HG02981 (cell line): Measurements from ENCODE around the gene ERAL1.
"Not testable (repeated sequence)": the region's sequence is repeated elsewhere in the genome, so short reads cannot be mapped to it uniquely, and the experiment has no call there.

Experiments
- ATAC-seq: cut with Tn5 transposase; IDR thresholded peaks from one replicate; pipeline ENCODE4 v1.9.1; 2021; ENCODE audit warnings: mild to moderate bottlenecking, moderate library complexity; ENCODE audit not compliant: unreplicated experiment

ERAL1 gene

DNA sequence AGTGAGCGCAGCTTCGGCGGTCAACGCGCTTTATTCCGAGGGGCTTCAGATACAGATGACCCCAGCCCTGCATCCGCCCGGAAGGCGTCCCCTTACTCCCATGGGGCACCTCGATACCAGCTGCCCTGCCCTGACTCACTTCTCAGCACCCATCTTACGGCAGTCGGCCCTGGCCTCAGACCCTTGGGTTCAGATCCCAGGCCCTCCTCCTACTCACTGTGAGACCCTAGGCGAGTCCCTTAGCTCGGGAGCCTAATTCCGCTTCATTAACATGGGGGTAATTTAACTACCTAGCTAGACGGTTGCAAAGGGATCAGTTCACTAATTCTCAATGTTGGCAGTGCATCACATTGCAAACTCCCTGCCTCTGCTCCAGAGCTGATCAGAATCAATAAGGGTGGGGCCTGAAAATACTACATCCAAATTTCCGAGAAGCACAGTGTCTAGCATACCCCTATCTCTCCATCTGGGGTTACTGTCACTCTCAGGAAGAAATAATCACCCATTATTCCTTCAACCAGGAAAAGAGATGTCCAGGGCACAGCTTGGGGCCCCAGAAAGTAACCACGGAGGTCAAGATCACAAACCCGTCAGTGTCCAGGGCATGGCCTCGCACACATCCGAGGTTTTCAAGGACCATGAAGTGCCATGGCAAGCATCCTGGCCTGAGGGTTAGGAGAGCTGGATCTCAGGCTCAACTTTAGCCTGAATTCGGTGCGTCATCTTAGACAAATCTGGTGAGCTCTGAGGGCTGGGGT, 43.1 kb downstream of the ERAL1 start:
- ATAC-seq: no peak

- ATAC-seq: no peak
These were observed 43.7 kb downstream of the ERAL1 start for GRCh38 chr17:28898527-28898955.

DNA sequence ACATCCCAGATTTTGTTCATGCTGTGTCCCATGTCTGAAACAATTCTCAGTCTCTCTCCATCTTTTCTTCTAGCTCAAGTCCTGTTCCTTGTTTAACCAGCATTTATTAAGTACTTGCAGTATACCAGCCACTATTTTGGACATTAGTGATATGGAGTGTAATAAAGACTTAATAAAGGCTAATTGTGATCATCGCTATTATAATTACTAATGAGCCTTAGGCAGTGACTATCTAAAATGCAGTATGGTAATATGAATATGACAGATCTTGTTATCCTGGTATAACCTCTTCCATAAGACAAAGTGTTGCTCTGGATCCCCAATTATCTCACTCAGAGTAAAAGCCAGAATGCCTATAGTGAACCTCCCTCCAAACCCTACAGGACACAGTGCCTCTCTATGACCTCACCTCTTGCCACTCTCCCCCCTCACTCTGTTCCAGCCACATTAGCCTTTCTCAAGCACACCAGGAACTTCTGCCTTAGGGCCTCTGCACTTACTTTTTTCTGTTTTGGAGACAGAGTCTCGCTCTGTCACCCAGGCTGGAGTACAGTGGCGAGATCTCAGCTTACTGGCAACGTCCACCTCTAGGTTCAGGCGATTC, 44.5 kb downstream of the ERAL1 start:
- no peak for ATAC-seq

- ATAC-seq: no peak
These were observed 46.3 kb downstream of the ERAL1 start for GRCh38 chr17:28900986-28901726.

GRCh38 chr17:28901866-28902818, 47.3 kb downstream of the ERAL1 start:
- peak; percentile 6 for ATAC-seq

GRCh38 chr17:28902819-28903545, 48.2 kb downstream of the ERAL1 start, which contains the start of gene DHRS13:
Gene DHRS13, minus strand, starts transcription at chr17:28903079. Its CDS starts 135 bp downstream, at chr17:28902944.
- peak; percentile 85 for ATAC-seq

DNA sequence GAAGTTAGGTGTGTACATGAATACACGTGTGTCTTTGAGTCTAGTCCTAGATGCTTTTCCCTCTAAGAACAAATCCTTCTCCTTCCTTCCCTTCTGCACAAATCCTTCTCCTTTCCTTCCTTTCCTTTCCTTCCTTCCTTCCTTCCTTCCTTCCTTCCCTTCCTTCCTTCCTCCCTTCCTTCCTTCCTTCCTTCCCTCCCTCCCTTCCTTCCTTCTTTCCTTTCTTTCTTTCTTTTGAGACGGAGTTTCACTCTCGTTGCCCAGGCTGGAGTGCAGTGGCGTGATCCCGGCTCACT, 48.7 kb downstream of the ERAL1 start:
- not testable (repeated sequence) for ATAC-seq

GRCh38 chr17:28904800-28905199, 50.0 kb downstream of the ERAL1 start:
- no peak for ATAC-seq

DNA sequence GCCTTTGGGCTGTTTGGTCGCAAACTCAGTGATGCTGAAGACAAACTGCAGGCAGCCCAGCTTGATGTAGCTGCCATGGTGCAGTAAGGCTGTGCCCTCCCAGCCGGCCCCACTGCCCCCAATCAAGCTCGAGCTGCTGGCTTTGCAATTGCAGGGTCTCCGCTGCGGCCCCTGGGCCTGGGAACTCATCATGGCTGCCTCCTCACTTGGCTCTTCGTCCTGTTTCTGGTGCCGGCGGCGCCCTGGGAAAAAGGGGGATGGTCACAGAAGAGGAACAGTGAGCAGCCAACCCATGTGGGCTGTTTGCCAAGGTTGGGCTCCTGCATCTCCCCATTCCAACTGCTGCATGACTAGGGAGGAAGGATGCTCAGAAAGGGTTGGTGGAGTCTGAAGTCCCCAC, 51.5 kb downstream of the ERAL1 start:
- ATAC-seq: no peak

DNA sequence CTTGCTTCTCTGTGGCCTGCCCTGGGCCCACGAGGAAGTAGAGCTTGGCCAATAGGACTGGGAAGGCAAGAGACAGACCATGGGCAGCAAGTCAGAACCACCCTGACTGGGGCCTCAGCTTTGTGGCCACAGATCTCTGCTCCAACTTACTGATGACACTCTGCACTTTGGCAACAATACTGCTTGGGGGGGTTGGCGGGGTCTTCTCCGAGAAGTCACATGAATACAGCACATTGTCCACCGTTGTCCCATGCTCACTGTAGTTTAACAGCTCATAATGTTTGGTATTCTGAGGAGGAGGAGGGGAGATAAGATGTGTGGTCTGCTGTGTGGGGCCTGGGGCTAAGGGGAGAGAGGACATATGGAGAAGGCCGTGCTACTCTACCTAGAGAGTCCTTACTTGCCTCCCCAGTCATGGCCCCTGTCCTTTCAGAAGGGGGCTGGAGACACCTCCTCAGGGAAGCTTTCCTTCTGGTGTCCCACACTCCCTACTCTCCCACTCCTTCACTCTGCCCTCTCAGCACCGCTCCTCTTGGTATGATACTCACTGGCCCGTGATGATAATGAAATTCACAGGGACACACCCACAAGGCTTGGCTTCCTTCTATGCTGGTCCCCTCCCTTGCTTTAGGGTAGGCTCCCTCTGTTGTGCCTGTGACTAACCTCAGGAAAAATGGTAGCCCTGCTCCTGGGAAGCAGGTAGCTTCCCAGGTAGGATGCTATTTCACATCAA, 52.1 kb downstream of the ERAL1 start:
- no peak for ATAC-seq

DNA sequence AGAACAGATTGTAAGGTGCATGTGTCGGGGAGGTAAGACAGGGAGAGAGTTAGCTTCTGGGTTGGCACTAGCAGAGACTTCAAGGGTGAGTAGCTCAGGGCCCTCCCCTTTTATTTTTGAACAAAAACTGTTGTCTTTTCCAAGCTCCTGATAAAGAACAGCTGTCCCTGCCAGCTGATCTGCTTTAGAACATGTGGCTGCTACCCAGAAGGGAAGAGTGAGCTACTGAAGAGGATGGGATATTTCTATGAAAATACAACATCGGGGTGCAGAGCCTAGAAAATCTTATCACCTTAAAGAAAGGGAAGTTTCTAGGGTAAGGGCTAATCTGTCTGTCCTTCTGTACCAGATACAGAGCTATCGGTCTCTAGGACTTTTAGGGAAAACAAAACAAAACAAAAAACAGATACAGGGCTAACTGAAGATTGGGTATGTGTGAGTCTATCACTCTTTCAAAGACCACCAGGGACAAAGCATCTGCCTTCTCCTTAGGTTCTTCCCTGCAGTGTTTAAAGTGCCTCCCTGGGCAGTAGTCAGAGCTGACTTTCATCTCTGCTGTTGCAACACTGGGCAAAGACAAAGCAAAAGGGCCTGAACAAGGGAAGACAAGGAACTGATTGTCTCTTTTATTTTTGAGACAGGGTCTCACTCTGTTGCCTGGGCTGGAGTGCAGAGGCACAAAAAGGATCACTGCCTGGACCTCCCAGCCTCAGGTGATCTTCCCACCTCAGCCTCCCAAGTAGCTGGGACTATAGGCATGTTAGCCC, 53.1 kb downstream of the ERAL1 start:
- no peak for ATAC-seq

DNA sequence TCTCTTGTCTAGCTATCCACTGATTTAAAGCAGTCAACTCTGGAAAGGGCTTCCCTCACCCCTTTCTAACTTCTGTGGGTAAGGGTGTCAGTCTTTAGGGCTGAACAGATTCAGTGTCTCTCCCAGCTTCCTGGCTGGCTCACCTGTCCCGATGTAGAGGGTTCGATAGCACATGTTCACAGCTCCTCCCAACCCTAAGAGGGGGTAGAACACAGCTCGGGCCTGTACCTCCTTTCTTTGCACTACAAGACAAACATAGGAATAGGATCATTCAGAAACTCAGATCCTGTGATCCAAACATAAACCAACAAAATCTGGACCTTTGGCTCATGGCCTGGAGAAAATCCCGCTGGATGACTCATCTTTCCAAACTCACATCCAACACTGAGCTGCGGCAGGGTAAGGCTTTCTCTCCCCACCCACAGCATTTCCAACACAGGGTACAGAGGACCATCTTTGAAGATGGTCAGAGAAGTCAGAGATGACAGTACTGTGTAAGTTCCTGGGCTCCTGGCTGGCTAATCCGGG, 53.9 kb downstream of the ERAL1 start:
- no peak for ATAC-seq

- no peak for ATAC-seq
These were observed 55.7 kb downstream of the ERAL1 start for GRCh38 chr17:28910534-28910933.
